B cell (primary cell): ENCODE measurements around the gene ISOC2. TPM values are rescaled to one million over a fixed set of nuclear protein-coding genes. Genes with fewer than 3 reads are reported as not detected.

Experiments
- ATAC-seq: fragments of 200-7000 bp; cut with Tn5 transposase; one replicate; pipeline ENCODE4 v1.10.0; 2021; ENCODE audit warnings: low read depth, mild to moderate bottlenecking, moderate number of reproducible peaks, moderate library complexity
- CTCF ChIA-PET: fragments of 350-600 bp; sonication (Branson Sonifier 250); formaldehyde crosslinking; loops from one replicate; lab custom pipeline; 2021; ENCODE audit warnings: antibody characterized with exemption, inconsistent platforms; lab: Charles Lee
- POLR2A ChIA-PET: fragments of 350-600 bp; sonication (Branson Sonifier 250); formaldehyde crosslinking; loops from one replicate; lab custom pipeline; 2021; ENCODE audit warnings: antibody characterized with exemption; lab: Charles Lee
- DNase-seq: peaks from one replicate; pipeline ENCODE4 v3.0.0; 2013
- H2AFZ ChIP-seq: 2 replicates; pipeline ENCODE4 v1.6.1; 2012; ENCODE audit warnings: mild to moderate bottlenecking, low read depth, low read length; ENCODE audit not compliant: insufficient read depth, poor library complexity, severe bottlenecking
- H3K27ac ChIP-seq, 2 donors: 1 replicate in 1 of 2; 2 replicates in 1 of 2; pipeline ENCODE4 v1.5.1; 2012 to 2013; ENCODE audit warnings: low read length in 2 of 2, mild to moderate bottlenecking in 2 of 2, moderate library complexity in 1 of 2
- H3K27me3 ChIP-seq, 4 experiments: fragments of 200-600 bp in 1 of 4; sonication (generic) in 1 of 4; replicated peaks in 1 of 4; 1 replicate in 2 of 4; 2 replicates in 2 of 4; pipeline versions ENCODE4 v1.6.1 to v1.7.0; 2013 to 2016; ENCODE audit warnings: low read length in 3 of 4, mild to moderate bottlenecking in 2 of 4, mixed read lengths in 1 of 4, moderate library complexity in 1 of 4; ENCODE audit not compliant: insufficient read depth in 4 of 4, control insufficient read depth in 3 of 4; ENCODE audit errors: control extremely low read depth in 1 of 4
- H3K36me3 ChIP-seq, 2 experiments: replicated peaks in 1 of 2; 1 replicate in 1 of 2; 2 replicates in 1 of 2; pipeline versions ENCODE4 v1.6.1 to v1.7.1; 2013; ENCODE audit warnings: low read length in 1 of 2; ENCODE audit not compliant: insufficient read depth in 2 of 2, control insufficient read depth in 1 of 2; ENCODE audit errors: control extremely low read depth in 1 of 2, extremely low read depth in 1 of 2
- H3K4me1 ChIP-seq, 2 donors: fragments of 200-600 bp in 1 of 2; sonication (generic) in 1 of 2; 1 replicate in 1 of 2; 2 replicates in 1 of 2; pipeline versions ENCODE4 v1.5.1 to v1.6.1; 2013 to 2017; ENCODE audit warnings: low read length in 2 of 2; ENCODE audit not compliant: control insufficient read depth in 2 of 2, insufficient read depth in 2 of 2
- H3K4me2 ChIP-seq: replicated peaks from 2 replicates; pipeline ENCODE3; 2012; ENCODE audit warnings: mild to moderate bottlenecking, low read depth, low read length; ENCODE audit not compliant: poor library complexity, severe bottlenecking
- H3K4me3 ChIP-seq, 5 experiments: fragments of 200-600 bp in 1 of 5; sonication (generic) in 1 of 5; 1 replicate in 3 of 5; 2 replicates in 2 of 5; pipeline versions ENCODE4 v1.5.1 to v1.7.0; 2011 to 2016; ENCODE audit warnings: low read length in 4 of 5, mild to moderate bottlenecking in 4 of 5, low read depth in 2 of 5, control low read depth in 1 of 5, moderate library complexity in 1 of 5; ENCODE audit not compliant: insufficient read depth in 1 of 5; ENCODE audit errors: control extremely low read depth in 1 of 5, extremely low read depth in 1 of 5
- H3K79me2 ChIP-seq: fragments of 200-600 bp; sonication (generic); one replicate; pipeline ENCODE4 v1.6.0; 2016; ENCODE audit warnings: low read length; ENCODE audit not compliant: control insufficient read depth, insufficient read depth
- H3K9ac ChIP-seq: fragments of 200-600 bp; sonication (generic); 2 replicates; pipeline ENCODE4 v1.6.1; 2017; ENCODE audit warnings: mild to moderate bottlenecking, low read length, moderate library complexity
- H3K9me3 ChIP-seq, 3 donors: one replicate each; pipeline versions ENCODE4 v1.6.1 to v1.7.1; 2013; ENCODE audit warnings: low read length in 2 of 3; ENCODE audit not compliant: control insufficient read depth in 2 of 3, insufficient read depth in 1 of 3; ENCODE audit errors: control extremely low read depth in 1 of 3
- H4K20me1 ChIP-seq: 2 replicates; pipeline ENCODE4 v1.6.0; 2012; ENCODE audit warnings: mild to moderate bottlenecking, low read length; ENCODE audit not compliant: insufficient read depth, control insufficient read depth, poor library complexity, severe bottlenecking
- H3K27ac Mint-ChIP-seq: one replicate; pipeline ENCODE4 v1.8.0; 2021; ENCODE audit warnings: mixed read lengths
- H3K27me3 Mint-ChIP-seq: one replicate; pipeline ENCODE4 v1.8.0; 2021; ENCODE audit warnings: mixed read lengths
- H3K4me1 Mint-ChIP-seq: one replicate; pipeline ENCODE4 v1.8.0; 2021; ENCODE audit warnings: mixed read lengths
- H3K4me3 Mint-ChIP-seq: one replicate; pipeline ENCODE4 v1.8.0; 2021; ENCODE audit warnings: mixed read lengths
- H3K9me3 Mint-ChIP-seq: one replicate; pipeline ENCODE4 v1.8.0; 2022; ENCODE audit warnings: mixed read lengths; ENCODE audit not compliant: insufficient read depth
- EZH2 ChIP-seq: IDR thresholded peaks from 2 replicates; pipeline ENCODE4 v1.6.1; 2012; ENCODE audit warnings: borderline replicate concordance, low read depth, mild to moderate bottlenecking, moderate library complexity, low read length; ENCODE audit not compliant: insufficient read depth, poor library complexity, severe bottlenecking
- WGBS: methylation state at CpG from one replicate; pipeline ENCODE4 v1.1.5; 2013; ENCODE audit warnings: missing lambda C conversion rate; ENCODE audit not compliant: insufficient coverage; 5-methylcytosine and 5-hydroxymethylcytosine counted together
- intact Hi-C: fragments of 100-400 bp; cut with micrococcal nuclease; formaldehyde crosslinking; loops from one replicate; pipeline ENCODE4 v1.10.0; 2022
- polyA plus RNA-seq: library from polyadenylated mRNA; depleted of rRNA; stranded (reverse); fragments of >200 nt; gene quantifications from 2 replicates; pipeline ENCODE4 v1.2.3, GENCODE V29; 2012
- total RNA-seq, 2 donors: library from RNA; stranded (reverse); fragments of 120-200 nt in 1 of 2; gene quantifications; 1 replicate in 1 of 2; 2 replicates in 1 of 2; pipeline versions ENCODE4 v1.2.3 to v1.2.4, GENCODE V29; 2013 to 2022
- TF ChIP-seq, protein P1 (sequence below): fragments of 200-600 bp; IDR thresholded peaks from one replicate; pipeline ENCODE4 v1.8.0; 2022; ENCODE audit warnings: antibody characterized with exemption, mild to moderate bottlenecking

ISOC2 gene
- total and polyA plus RNA-seq, 2 donors (not counting 1 experiment from before 2014, with no cell fraction given) = 10.0 to 27.6 TPM

DNA sequence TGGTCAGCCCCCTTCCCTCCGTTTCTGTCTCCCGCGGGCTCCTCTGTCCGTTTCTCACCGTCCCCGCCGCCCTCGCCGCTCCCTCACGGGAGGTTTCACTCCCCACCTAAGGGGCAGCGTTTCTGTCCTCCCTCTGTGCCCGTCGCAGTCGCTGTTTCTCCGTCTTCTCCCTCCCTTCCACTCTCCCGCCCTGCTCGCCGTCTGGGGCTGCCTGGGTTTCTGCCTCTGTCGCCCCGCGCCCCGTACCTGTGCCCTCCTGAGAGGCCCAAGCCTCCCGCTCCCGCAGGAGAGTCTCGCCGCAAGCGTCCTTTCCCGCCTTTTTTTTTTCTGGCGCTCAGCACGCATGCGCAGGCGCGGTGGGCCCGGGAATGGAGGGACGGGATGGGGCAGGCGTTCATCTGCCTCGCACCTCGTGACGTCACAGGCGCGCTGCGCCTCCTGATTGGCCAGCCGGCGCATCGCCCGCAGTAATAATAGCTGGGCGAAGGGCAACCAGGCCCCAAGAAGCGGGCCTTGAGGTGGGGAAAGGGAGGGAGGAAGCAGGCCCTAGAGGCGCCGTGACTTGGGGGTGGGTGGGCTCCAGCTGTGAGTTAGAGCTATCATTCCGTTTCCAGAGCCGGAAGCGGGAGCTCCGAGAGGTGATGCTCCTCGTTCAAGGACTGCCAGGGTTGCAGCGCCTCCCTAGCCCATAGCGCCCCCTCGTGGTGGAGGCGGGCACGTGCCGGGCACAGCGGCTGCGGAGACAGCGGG, 42.2 kb upstream of the ISOC2 start:
- Mint-ChIP-seq H3K4me3 (peak overlapping the region; percentile 93), H3K27ac (peak overlapping the region; percentile 94), H3K27me3 (no peaks in the 10 kb centered on the region), H3K9me3 (no peaks in the 10 kb centered on the region), H3K4me1 (peaks cover 16% of the 10 kb centered on the region)
- peak overlapping the region; percentile 93 for H2AFZ ChIP-seq
- CTCF ChIA-PET = interaction anchor here (0.6 to 2.7 kb wide), 51 partner anchors 8 to 851 kb away, joined by 3 to 133 read pairs (median 5); partner anchors contain the start of genes CCDC106, FIZ1, HSPBP1 and ISOC2
- no peaks in the 10 kb centered on the region for H3K9me3 ChIP-seq
- H3K79me2 ChIP-seq = peaks cover 6% of the 10 kb centered on the region
- POLR2A ChIA-PET = interaction anchor here (0.6 to 1.2 kb wide), 6 partner anchors 27 to 525 kb away, joined by 3 to 6 read pairs (median 5); partner anchors contain the start of genes SYT5 and ZNF628
- peaks cover 4 to 16% of the 10 kb centered on the region in 2 donors for H3K4me1 ChIP-seq
- H3K4me2 ChIP-seq = peak overlapping the region; percentile 86
- no peaks in the 10 kb centered on the region for H3K36me3 ChIP-seq
- TF ChIP-seq, protein P1, sequence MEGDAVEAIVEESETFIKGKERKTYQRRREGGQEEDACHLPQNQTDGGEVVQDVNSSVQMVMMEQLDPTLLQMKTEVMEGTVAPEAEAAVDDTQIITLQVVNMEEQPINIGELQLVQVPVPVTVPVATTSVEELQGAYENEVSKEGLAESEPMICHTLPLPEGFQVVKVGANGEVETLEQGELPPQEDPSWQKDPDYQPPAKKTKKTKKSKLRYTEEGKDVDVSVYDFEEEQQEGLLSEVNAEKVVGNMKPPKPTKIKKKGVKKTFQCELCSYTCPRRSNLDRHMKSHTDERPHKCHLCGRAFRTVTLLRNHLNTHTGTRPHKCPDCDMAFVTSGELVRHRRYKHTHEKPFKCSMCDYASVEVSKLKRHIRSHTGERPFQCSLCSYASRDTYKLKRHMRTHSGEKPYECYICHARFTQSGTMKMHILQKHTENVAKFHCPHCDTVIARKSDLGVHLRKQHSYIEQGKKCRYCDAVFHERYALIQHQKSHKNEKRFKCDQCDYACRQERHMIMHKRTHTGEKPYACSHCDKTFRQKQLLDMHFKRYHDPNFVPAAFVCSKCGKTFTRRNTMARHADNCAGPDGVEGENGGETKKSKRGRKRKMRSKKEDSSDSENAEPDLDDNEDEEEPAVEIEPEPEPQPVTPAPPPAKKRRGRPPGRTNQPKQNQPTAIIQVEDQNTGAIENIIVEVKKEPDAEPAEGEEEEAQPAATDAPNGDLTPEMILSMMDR = peak; percentile 99
- TF ChIP-seq EZH2 = no peak
- intact Hi-C loops = loop anchor here (1.0 to 5.0 kb wide), 6 partner anchors 14 to 201 kb away; partner anchors contain the start of genes ISOC2 and ZNF628
- peak overlapping the region in 4 of 5 experiments; percentile 67 to 71 (median 69) for H3K4me3 ChIP-seq
- H3K27me3 ChIP-seq = no peaks in the 10 kb centered on the region
- no peaks in the 10 kb centered on the region for H4K20me1 ChIP-seq
- H3K27ac ChIP-seq = peak overlapping the region; percentile 91 to 94
- peak; percentile 96 for ATAC-seq
- peak; percentile 98 for DNase-seq
- WGBS = 9% methylated on average over 62 of the region's 64 CpGs
- H3K9ac ChIP-seq = peak overlapping the region; percentile 64
